Measurements from ENCODE around the gene KIAA1143. TPM values are rescaled to one million over a fixed set of nuclear protein-coding genes. Genes with fewer than 3 reads are reported as not detected.

Gene KIAA1143
- total and polyA plus RNA-seq, 11 donors, result 13.7 to 41.7 (median 30.2) TPM

- Histone ChIP-seq H3K36me3 (peaks cover 9 to 81% (median 24%) of the 10 kb centered on the region in 9 donors), H3K27me3 (no peaks in the 10 kb centered on the region), H3K27ac (no peak overlapping the region), H3K4me3 (no peak overlapping the region), H3K9me3 (peaks cover 10 to 100% (median 97%) of the 10 kb centered on the region in 12 donors), H3K4me1 (no peaks in the 10 kb centered on the region)
- no peak for ATAC-seq
- TF ChIP-seq CTCF (IDR thresholded peaks at IDR 0.05), result no peak
- no peak for TF ChIP-seq POLR2A (IDR thresholded peaks at IDR 0.05)
- intact Hi-C loops (cut with DNase I), result no loop called here
- no peak for DNase-seq
- 96 to 98% (median 98%) methylated on average over 10 of the region's 10 CpGs for WGBS, 4 donors
These were observed 40.0 kb downstream of the KIAA1143 start for GRCh38 chr3:44721231-44722102.

DNA sequence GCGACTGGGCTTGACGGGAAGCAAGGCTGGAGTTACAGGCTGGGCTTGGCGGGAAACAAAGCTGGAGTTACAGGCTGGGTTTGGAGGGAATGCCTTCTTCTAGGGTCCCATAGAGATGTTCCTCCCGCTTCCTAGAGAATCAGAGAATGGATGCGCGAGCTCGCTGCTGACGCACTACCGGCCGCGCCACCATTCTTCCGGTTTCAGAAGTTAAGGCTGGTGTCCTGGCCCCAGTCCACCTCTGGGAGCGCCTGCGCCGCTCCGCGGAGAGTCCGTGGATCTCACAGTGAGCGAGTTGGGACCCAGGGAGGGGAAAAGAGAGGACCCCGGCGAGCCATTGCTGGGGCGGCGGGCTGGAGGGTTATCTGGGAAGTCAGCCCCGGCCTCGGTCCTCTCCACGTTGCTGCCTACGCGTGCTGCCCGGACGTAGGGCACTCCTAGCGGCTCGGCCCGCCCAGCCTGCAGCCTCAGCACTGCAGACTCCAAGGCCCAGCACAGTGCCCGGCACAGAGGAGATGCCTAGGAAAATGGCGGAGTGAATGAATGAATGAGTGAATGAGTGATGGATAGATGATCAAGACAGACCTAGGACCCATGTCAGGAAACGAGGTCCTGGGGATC is 48.9 kb downstream of the KIAA1143 start, which contains the start of gene ZNF502:
TSS of gene ZNF502 (plus strand) at position 206 of the 621 bp plus-strand sequence. CDS start 7,602 bp downstream, outside the sequence.
- DNase-seq, result peak; percentile 88 to 91 (median 90)
- peaks cover 0 to 12% (median 3%) of the 10 kb centered on the region in 12 donors for H3K4me1 ChIP-seq
- intact Hi-C loops (cut with DNase I), result loop anchor here in 6 of 10 donors (1.0 to 10.0 kb wide), 9 partner anchors 16 to 378 kb away; partner anchors contain the start of genes ZNF501 (in 6 of the 6), KIAA1143 (in 2 of the 6), KIF15 (in 2 of the 6) and TCAIM (in 1 of the 6)
- 1 to 4% (median 2%) methylated on average over 32 to 36 of the region's 36 CpGs for WGBS, 4 donors
- TF ChIP-seq CTCF (IDR thresholded peaks at IDR 0.05) (peak; percentile 6 to 62 (median 34)), POLR2A (IDR thresholded peaks at IDR 0.05) (no peak)
- peaks cover 0 to 56% (median 36%) of the 10 kb centered on the region in 12 donors for H3K9me3 ChIP-seq
- H3K27ac ChIP-seq, result peak within 1 kb of the TSS in 11 of 12 donors; percentile 43 to 76 (median 72)
- H3K36me3 ChIP-seq, result peaks cover 0 to 32% (median 0%) of the 10 kb centered on the region in 9 donors
- peak; percentile 96 to 100 (median 100) for ATAC-seq
- peak within 1 kb of the TSS; percentile 58 to 100 (median 80) for H3K4me3 ChIP-seq
- peaks cover 0 to 10% (median 0%) of the 10 kb centered on the region in 9 donors for H3K27me3 ChIP-seq

Other genes starting within 250 kb of the KIAA1143 start
- gene ZKSCAN7, start 206.4 kb downstream of the KIAA1143 start, total RNA-seq, result 1 to 10 TPM; 1.2 to 3.7 (median 2.3) TPM
- gene ZKSCAN7, start 206.4 kb downstream of the KIAA1143 start, polyA plus RNA-seq, result 1 to 10 TPM; 1.3 to 2.1 TPM
- gene ZNF660, start 176.7 kb downstream of the KIAA1143 start, total RNA-seq, result 1 to 10 TPM in 6 of 9 donors, under 1 TPM in 3; 0.28 to 2.2 (median 1.3) TPM
- gene ZNF660, start 176.7 kb downstream of the KIAA1143 start, polyA plus RNA-seq, result under 1 TPM; 0.49 to 0.53 TPM
- gene ZNF197, start 136.6 kb downstream of the KIAA1143 start, total RNA-seq, result 10 to 100 TPM in 8 of 9 donors, 1 to 10 TPM in 1; 7.8 to 16.4 (median 11.9) TPM
- gene ZNF197, start 136.6 kb downstream of the KIAA1143 start, polyA plus RNA-seq, result 1 to 10 TPM; 6.6 to 7.7 TPM
- gene ZNF35, start 112.9 kb downstream of the KIAA1143 start, total RNA-seq, result 10 to 100 TPM in 1 of 9 donors, 1 to 10 TPM in 8; 6.0 to 14.6 (median 6.5) TPM
- gene ZNF35, start 112.9 kb downstream of the KIAA1143 start, polyA plus RNA-seq, result 1 to 10 TPM; 3.6 to 7.7 TPM
- gene ZNF502, start 49.0 kb downstream of the KIAA1143 start, total RNA-seq, result 1 to 10 TPM; 1.9 to 4.8 (median 3.5) TPM
- 1 to 10 TPM; 1.9 to 3.4 TPM for gene ZNF502, start 49.0 kb downstream of the KIAA1143 start, polyA plus RNA-seq
- 1 to 10 TPM; 1.8 to 5.5 (median 3.9) TPM for gene ZNF501, start 32.0 kb downstream of the KIAA1143 start, total RNA-seq
- 1 to 10 TPM; 1.1 to 2.9 TPM for gene ZNF501, start 32.0 kb downstream of the KIAA1143 start, polyA plus RNA-seq
- gene KIF15, start 175 bp upstream of the KIAA1143 start, total RNA-seq, result 1 to 10 TPM in 3 of 9 donors, under 1 TPM in 5, not detected in 1; 0.16 to 3.0 (median 0.77) TPM
- gene KIF15, start 175 bp upstream of the KIAA1143 start, polyA plus RNA-seq, result under 1 TPM; 0.26 to 0.42 TPM
- gene TMEM42, start 100.3 kb upstream of the KIAA1143 start, total RNA-seq, result 10 to 100 TPM in 5 of 9 donors, 1 to 10 TPM in 4; 7.3 to 13.0 (median 10.6) TPM
- gene TMEM42, start 100.3 kb upstream of the KIAA1143 start, polyA plus RNA-seq, result 10 to 100 TPM in 1 of 2 donors, 1 to 10 TPM in 1; 9.4 to 14.1 TPM
- under 1 TPM in 1 of 9 donors, not detected in 8; 0.66 TPM for gene TGM4, start 113.0 kb upstream of the KIAA1143 start, total RNA-seq
- not detected for gene TGM4, start 113.0 kb upstream of the KIAA1143 start, polyA plus RNA-seq
- gene ZDHHC3, start 214.6 kb upstream of the KIAA1143 start, total RNA-seq, result 10 to 100 TPM; 40.5 to 94.7 (median 52.7) TPM
- 10 to 100 TPM; 17.9 to 54.0 TPM for gene ZDHHC3, start 214.6 kb upstream of the KIAA1143 start, polyA plus RNA-seq
- gene EXOSC7, start 214.6 kb upstream of the KIAA1143 start, total RNA-seq, result 10 to 100 TPM; 23.8 to 87.3 (median 30.7) TPM
- 10 to 100 TPM; 34.8 to 52.5 TPM for gene EXOSC7, start 214.6 kb upstream of the KIAA1143 start, polyA plus RNA-seq